Stimulated activated CD4-positive, alpha-beta T cell treated with anti-CD3 and anti-CD28 coated beads, Interleukin-15, amount 100 ng/mL, for 24 hours (primary cell): ENCODE data around the gene NRIP3.
"Not testable (repeated sequence)": the region's sequence is repeated elsewhere in the genome, so short reads cannot be mapped to it uniquely, and the experiment has no call there.

ENCODE experiments used
- DNase-seq: peaks from one replicate; pipeline ENCODE4 v3.0.0-alpha.2; 2020

The NRIP3 gene

DNA sequence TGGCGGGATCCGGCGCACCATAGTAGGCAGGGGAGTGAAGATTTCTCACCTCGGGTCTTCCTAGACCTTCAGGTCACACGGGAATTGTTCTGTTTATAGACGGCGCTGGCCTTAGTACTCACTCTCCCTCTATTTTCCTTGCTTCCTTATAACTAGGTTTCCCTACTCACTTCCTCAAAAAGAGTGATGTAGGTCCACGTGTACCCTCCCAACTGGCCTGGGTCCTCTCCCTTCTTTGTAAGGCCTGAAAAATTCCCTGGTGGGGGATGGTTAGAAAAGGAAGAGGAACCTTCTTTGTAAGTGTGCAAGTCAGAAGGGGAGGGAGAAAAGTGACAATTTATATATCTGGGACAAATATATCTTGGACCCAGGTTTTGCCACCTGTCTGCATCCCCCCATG lies 36.6 kb downstream of the NRIP3 start:
- no peak for DNase-seq

DNA sequence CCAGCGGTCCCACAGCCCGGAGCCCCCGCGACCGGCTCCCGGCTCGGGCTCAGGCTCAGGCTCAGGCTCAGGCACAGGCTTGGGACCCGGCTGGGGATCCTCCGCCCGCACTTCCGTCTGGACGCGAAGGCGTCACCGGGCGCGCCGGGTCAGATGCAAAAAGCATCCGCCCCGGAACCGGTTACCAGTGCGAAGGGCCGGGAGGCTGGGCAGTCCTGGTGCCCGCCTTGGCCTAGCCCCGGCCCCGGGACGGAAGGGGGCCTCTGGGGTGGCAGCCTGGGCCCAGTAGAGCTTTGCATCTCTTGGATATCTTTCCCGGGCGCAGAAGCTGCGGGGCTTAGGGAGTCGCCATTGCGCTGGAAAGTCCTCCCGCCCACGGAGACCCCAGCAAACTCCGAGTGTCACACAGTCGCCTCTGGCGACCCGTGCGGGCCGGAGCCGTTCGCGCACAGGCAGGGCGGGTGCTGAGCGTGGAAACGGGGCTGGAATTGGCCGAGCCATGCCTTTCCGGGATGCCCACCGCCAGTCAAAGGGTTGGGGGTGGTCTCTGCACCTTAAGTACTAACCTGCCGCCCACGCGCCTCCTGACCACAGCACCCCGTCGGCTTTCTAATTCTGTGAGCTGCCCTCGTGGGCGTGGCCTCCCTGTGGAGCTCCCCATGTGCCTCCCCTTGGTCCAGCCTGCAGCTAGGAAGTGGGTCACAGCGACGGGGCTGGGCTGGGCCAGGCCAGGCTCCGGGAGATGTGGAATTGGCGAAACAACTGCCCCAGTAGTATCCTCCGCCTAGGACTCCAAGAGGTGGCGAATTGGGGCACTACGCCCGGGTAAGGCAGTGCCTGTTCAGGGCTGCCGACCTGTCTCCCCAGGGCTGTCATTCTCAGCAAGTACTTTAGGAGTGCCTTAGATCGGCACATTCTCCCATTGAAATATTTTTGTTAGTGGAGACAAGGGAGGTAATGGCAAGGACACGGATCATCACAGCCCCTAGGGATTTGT lies 39.2 kb downstream of the NRIP3 start, which contains the start of gene TMEM9B:
TSS of gene TMEM9B (minus strand) at position 119 of the 997 bp plus-strand sequence. CDS start 129 bp downstream, outside the sequence.
- peak; percentile 92 for DNase-seq

DNA sequence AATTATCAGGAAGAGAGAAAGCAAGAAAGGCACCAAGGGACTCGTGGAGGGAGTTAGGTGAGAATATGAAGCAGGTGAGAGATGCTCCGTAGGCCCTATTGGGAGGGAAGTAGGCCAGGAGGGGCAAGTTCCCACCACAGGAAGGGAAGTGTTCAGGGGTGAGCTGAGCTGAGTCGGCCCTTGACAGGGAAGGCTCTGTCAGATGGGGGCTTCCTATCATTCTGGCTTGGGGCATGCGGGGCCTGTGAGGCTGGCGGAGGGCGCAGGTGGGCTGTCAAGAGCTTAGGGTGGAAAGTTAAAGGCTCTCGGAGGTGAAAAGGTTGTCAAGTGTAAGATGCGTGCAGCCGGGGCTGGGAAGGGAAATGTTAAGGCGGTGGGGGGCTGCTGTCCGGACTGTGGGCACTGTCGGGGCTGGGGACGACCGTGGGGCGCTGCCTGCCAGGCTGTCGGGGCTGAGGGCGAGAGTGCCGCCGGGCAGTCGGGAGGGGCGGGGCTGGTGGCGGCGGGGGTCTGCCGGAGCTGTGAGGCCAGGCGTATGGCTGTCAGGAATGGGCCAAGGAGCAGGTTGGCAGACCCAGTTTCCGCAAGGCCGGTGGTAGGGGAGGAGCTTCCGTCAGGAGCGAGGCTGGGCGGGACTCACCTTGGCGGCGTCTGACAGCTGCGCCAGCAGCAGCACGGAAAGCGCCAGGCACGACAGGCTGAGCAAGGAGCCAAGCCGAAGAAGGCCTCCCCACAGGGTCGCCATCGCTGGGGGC lies 40.1 kb downstream of the NRIP3 start:
- peak; percentile 89 for DNase-seq

DNA sequence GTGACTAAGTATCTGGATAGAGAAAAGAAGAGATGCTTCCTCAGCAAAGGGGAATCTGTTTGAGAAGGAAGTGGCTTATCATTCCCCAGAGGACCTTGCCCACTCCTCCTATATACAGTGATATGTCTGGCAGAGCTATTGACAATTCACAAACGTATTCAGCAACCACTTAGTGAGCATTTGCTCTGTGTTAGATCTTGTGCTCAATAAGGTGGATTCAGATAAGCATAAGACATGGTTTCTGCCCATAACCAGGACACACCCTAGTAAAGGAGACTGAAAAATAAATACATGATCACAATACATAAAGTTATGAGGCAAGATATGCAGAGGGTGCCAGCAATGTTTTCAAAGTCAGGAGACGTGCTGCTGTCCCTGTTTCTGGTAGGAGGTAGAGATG lies 41.0 kb downstream of the NRIP3 start:
- DNase-seq: no peak

DNA sequence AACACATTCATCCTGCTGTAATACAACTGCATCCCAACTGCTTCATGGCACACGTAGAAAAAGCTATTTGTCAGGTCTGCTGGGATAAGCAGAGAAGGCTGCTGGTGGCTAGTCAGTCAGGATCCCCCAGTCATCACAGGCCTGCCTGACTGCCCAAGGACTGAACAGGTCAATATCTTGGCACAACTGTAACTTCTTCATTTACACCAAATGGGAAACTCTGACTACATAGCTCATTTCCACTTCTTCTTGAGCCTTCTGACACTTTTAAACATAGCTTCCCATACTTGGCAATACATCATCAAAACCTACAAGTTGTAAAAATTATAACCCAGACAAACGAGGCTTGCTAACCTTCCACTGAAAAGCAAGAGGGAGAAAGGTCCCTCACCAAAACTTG lies 42.4 kb downstream of the NRIP3 start:
- DNase-seq: no peak

DNA sequence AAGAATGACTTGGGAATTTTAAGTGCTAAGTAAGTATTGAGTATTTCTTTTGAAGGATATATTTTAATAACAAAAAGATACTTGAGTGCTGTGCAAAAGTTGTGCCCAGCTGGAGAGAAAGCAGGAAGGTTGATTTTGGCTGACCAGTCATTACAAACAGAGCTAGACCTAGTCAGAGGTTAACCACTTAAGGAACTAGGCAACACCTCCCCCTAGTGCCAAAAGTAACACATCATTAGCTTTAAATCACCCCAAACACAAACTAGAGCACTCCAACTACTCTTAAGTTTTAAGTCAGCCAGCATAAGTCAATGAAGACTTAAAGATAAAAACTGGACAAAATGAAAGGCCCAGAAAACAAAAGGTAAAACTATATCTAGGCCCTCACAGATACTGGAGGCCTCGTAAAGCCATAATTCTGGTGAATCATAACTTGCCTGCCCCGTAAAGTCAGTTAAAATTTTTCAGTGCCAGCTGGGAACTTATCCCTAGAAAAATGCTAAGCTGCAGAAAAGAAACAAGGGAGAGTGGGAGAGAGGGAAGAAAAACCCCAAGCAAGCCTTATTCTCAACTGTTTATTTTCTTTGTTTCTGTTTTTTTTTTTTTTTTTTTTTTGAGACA lies 44.1 kb downstream of the NRIP3 start:
- DNase-seq: peak; percentile 28

DNA sequence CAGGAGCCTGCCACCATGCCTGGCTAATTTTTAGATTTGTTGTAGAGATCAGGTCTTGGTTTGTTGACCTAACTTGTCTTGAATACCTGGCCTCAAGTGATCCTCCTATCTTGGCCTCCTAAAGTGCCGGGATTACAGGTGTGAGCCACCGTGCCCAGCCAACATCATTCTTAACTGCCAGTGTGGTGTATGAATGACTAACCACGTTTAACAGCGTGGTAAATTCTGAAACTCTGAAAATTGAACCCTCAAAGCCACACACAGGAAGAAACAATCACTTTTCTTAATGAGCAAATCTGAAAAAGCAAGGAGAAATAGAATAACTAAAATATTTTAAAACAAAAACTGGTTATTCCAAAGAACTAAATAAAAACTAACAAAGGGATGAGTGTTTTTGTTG lies 46.9 kb downstream of the NRIP3 start:
- DNase-seq: no peak

DNA sequence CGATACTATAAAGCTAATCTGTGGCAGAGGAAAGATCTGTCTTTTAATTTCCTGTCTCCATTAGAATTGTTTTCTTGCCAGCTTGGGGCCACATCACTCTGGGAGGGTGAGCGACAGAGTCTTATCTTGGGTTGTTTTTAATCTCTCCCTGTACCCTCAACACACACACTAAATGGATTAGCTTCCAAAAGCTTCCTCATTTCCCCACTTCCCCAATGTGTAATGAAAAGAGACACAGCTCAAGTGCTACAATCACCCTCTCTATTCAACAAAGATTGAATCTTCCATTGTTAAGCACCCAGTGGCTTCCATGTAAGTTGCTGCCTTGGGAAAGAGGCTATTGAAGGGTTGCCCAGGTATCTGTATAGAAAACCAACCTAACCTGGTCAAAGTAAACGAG lies 54.9 kb downstream of the NRIP3 start:
- DNase-seq: no peak

DNA sequence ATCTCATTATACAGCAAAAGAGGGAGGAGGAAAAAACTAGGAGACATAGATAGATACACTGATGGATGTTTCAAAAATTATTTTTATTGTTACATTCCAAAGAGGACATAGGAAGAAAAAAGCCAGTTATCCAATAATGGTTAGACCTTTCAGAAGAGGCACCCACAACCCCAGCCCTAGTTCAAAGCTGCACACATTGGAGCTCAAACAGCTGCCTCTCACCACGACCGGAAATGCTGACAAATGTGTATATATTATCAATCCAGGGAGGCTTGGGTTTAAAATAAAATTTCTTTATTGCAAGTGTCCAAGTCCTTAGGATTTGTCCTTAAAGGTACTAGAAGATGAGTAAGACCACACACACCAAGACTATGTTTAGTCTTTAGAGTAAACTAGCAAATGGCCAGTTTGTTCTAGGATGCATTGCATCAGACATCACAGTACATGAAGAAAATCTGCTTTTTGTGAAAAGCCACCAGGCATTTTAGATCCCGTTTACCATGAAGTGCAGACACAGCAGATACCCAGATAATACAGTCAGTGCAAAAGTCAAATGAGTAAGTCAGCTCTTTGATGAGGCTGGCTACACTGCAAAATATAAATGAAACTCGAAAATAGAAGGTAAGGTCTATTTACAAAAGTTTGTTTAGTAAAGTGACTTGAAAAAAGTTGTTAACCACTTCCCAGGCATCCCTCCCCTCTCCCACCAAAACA lies 56.4 kb downstream of the NRIP3 start:
- no peak for DNase-seq

DNA sequence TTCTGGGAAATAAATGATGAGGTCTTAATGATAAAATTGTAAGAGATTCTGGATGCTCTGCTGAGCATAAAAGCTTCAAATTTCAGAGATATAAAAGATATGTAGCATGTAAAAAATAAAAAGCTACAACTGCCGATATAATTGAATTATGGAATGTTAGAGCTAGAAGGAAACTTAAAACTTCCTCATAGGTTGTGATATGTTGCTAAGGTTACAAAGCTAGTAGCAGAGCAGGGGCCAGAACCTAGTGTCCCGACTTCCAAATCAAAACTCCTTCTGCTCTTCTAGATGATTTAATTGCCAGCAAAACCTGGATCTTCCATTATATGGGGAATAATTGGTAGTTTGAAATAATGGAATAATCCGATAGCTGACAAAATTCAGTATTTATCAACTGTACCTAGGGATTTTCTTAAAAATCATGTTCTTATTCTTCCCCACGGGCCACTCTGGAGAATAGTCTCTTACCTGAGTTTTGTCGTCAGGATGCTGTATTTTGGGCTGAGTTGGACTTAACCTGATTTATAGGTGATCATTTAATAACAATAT lies 61.2 kb downstream of the NRIP3 start, which contains the start of gene ASCL3:
TSS of gene ASCL3 (minus strand) at position 499 of the 549 bp plus-strand sequence. CDS start 4,855 bp downstream, outside the sequence.
- no peak for DNase-seq

DNA sequence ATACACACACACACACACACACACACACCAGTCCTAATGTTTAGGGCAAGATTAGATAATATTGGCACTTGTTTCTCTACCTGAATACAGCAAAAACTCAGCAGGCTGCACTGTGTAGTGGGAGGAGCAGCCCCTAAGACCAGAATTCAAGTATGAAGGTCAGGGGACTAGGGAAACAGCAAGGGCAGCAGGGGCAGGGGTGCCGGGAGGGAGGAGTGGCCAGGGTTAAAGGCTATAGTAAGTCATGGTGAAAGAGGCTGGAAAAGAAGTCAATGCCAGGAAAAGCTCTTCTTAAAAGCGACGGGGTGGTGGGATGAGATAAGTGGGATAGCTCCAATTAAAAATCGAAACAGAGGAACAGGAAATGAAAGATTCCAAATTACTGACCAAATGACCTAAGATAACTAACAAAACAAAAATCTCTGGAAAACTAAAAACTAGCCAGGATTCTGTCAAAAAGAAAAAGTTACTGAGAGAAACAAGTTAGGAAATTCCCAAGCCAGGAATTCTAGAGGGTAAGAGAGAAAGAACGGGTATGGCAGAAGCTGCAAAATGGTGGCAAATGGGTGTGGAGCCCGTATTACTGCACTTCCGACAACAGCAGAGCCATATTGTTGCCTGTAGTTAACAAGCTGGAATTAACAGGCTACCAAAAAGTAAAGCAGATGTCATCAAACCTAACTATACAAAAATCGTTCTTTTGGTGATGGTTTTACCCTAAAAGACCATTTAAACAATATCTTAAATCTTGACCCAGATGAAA lies 62.3 kb downstream of the NRIP3 start:
- DNase-seq: no peak

DNA sequence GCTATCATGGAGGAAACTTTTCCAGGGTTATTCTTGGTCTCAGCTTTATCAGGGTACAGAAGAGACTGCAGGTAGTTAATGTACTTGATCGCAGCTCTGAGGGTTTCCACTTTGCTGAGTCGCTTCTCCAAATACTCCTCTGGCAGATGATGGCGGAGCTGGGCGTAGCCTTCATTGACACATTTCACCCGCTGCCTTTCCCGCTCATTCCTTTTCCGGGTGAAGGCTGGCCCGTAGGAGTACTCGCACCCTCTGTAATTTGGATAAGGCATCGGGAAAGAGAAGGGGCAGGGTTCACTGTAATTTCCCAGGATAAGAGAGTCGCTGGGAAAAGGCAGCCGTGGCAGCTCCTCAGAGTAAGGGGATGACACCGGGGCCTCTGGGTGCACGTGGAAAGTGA lies 66.1 kb downstream of the NRIP3 start:
- no peak for DNase-seq

DNA sequence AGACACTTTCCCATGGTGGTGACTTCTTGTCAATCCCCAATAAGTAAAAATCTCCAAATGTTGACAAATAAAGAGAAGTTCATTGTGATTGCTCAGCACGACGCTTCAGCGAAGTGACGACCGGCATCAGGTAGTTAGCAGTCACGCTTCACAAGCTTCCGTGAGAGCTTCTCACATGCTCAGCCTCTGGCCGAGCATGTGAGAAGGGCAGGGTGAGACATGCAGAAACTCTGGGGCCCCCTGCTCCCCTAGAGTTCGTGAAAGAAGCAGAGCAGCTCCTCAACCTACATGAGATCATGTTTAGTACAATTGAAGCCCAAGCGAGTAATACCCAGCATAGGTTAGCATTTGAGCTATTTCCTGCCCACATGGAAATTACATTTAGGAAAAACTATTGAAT lies 66.6 kb downstream of the NRIP3 start:
- no peak for DNase-seq

DNA sequence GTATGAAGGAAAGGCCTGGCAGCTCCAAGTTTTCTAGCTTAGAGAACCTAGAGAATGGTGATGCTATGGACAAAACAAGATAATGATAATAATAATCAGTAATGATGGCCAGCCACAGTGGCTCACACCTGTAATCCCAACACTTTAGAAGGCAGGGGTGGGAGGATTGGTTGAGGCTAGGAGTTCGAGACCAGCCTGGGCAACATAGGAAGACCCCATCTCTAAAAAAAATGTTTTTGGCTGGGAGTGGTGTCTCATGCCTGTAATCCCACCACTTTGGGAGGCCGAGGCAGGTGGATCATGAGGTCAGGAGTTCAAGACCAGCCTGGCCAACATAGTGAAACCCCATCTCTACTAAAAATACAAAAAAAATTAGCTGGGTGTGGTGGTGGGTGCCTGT lies 68.0 kb downstream of the NRIP3 start:
- DNase-seq: not testable (repeated sequence)

DNA sequence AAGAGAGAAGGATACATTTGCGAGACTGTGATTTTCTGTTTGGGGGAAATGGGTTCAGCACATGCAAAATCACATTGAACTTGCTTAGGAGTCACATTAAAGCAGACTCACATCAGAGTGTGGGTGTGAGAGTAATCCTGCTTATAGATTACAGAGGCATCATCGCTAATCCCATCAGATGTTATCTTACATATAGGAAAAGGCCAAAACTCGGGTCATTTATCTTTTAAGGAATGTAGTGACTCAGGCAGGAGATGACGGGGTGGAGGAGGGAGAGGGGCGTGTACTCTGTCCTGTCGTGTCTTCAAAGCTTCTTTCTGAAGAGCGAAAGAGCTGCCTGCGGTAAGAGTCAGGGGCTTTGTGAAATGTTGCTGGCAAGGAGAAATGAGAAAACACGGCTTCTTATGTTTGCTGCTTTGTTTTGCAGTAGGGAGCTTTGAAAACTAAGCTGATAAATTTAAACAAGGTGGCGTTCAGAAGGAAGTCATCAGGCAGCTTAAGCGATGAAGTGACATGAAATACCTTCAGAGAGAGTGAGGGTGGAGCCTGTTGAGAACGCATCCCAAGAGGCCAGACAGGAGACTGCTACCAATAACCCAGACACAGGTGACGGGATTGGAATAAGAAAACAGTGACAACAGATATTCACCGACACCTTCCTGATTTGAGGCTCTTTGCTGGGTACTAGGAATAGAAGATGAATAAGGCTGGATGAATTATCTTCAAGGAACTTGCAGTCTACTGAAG lies 68.9 kb downstream of the NRIP3 start:
- no peak for DNase-seq

DNA sequence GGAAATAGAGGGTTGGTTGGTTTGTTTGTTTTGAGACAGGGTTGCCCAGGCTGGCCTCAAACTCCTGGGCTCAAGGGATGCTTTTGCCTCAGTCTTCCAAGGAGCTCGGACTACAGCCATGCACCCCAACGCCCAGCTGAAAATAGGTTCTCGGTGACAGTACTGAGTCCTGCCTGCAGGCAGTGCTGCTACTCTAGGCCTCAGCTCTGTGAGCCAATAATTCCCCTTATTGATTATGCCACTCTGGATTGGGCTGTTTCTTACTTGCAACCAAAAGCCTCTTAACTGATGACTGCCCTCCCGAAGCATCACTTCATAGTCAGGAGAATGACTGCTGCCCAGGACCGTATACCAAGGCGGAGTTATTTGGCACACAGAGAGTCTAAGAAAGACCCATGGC lies 69.9 kb downstream of the NRIP3 start:
- no peak for DNase-seq

DNA sequence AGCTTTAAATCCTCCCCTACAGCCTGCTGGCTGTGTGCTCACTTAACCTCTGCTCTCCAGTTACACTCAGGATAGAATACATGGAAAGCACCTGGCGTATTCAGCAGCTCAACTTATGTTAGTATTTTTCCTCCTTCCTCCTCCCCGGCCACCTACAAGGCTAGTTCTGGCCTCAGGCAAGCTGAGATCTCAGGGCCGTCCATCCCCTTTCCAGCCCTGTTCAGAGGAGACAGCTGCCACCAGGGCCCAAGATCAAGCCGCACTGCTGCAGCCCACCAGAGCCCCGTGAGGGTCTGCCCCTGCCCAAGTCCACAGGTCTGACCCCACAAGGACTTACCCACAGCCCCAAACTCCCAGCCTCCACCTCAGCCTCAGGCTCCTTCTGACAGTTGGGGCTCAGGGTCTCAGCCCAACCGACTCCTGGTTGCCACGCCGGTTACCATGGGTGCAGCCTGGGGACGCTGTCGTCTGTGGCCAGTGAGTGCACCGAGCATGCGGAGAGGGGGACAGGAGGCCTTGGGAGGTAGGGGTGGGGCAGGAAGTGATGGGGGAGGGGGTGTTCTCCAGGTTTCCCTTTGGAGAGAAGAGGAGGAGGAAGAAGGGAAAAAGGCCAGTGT lies 71.1 kb downstream of the NRIP3 start, which contains the start of gene C11orf16:
TSS of gene C11orf16 (minus strand) at position 384 of the 617 bp plus-strand sequence. CDS start 639 bp downstream, outside the sequence.
- DNase-seq: no peak
